GM10248 (cell line): ENCODE data around the gene CCDC138.

Experiments used
- CTCF ChIA-PET: fragments of 300-600 bp; sonication (Branson Sonifier 250); formaldehyde crosslinking; extraction: SDS; loops from one replicate; lab custom pipeline; 2021; ENCODE audit warnings: antibody characterized with exemption; lab: Yijun Ruan, JAX
- POLR2A ChIA-PET: fragments of 350-650 bp; sonication (Branson Sonifier 250); formaldehyde crosslinking; extraction: SDS; loops from one replicate; lab custom pipeline; 2020; ENCODE audit warnings: antibody characterized with exemption; lab: Yijun Ruan, JAX
- DNase-seq: peaks from one replicate; pipeline ENCODE4 v3.0.0; 2012; ENCODE audit errors: extremely low spot score
- CTCF ChIP-seq: IDR thresholded peaks from 2 replicates; pipeline ENCODE4 v1.5.1; 2012; ENCODE audit warnings: mild to moderate bottlenecking, low read depth; ENCODE audit errors: extremely low read depth, missing control alignments, control extremely low read depth

The CCDC138 gene

GRCh38 chr2:108841506-108841905, 54.9 kb downstream of the CCDC138 start:
- ChIA-PET POLR2A (no interaction called here), CTCF (no interaction called here)
- no peak for TF ChIP-seq CTCF
- no peak for DNase-seq

DNA sequence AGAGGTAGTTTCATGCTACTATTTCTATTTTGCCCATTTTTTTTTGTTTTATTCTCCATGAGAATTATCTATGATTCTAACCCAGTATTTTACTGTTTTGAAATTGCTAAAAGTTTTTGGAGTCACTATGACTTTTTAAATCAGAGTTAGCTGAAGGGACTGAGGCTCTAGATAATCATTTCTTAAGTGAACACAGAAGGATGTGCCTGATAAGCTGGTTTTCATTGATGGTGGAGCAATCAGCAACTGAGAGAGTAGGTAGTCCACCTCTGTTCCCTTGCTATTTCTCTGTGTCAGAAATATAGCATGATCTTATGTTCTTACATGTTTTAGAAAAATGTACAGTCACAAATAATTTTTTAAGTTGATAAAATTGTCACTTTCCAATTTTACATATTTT, 59.4 kb downstream of the CCDC138 start:
- ChIA-PET CTCF (interaction anchor here (1.9 kb wide), 1 partner anchor 11 kb away, joined by 5 read pairs; no protein-coding TSS in a partner anchor), POLR2A (no interaction called here)
- no peak for TF ChIP-seq CTCF
- no peak for DNase-seq

- TF ChIP-seq CTCF, result no peak
- ChIA-PET POLR2A (no interaction called here), CTCF (interaction anchor here (1.7 to 1.9 kb wide), 2 partner anchors 12 to 82 kb away, joined by 3 to 5 read pairs; no protein-coding TSS in a partner anchor)
- DNase-seq, result no peak
These were observed 60.4 kb downstream of the CCDC138 start for GRCh38 chr2:108847000-108847399.

DNA sequence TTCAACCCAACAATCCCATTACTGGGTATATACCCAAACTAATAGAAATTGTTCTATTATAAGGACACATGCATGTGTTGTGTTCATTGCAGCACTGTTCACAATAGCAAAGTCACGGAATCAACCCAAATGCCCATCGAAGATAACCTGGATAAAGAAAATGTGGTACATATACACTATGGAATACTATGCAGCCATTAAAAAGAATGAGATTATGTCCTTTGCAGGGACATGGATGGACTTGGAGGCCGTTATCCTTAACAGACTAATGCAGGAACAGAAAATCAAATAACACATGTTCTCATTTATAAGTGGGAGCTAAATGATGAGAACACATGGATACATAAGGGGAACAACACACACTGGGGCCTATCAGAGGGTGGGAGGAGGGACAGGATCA, 65.8 kb downstream of the CCDC138 start:
- CTCF ChIA-PET, result interaction anchor here (1.0 kb wide), 1 partner anchor 18 kb away, joined by 3 read pairs; no protein-coding TSS in a partner anchor
- DNase-seq, result no peak
- no peak for TF ChIP-seq CTCF
- POLR2A ChIA-PET, result no interaction called here

GRCh38 chr2:108853421-108853820, 66.8 kb downstream of the CCDC138 start:
- no peak for TF ChIP-seq CTCF
- no peak for DNase-seq
- ChIA-PET POLR2A (no interaction called here), CTCF (interaction anchor here (1.0 to 1.7 kb wide), 3 partner anchors 11 to 49 kb away, joined by 3 to 9 read pairs (median 4); no protein-coding TSS in a partner anchor)

- POLR2A ChIA-PET, result no interaction called here
- CTCF ChIA-PET, result interaction anchor here (1.0 to 1.7 kb wide), 3 partner anchors 10 to 50 kb away, joined by 3 to 9 read pairs (median 4); no protein-coding TSS in a partner anchor
- no peak for DNase-seq
- TF ChIP-seq CTCF, result no peak
These were observed 67.9 kb downstream of the CCDC138 start for GRCh38 chr2:108854484-108854883.
